NCI-H1048 (cell line): ENCODE measurements around the gene AMMECR1L.
"Not testable (repeated sequence)": the region's sequence is repeated elsewhere in the genome, so short reads cannot be mapped to it uniquely, and the experiment has no call there.

Experiments
- DNase-seq: peaks from one replicate; lab custom pipeline; 2025; lab: John Stamatoyannopoulos, UW

The AMMECR1L gene

GRCh38 chr2:127885780-127886592 lies at the start of gene AMMECR1L:
TSS of gene AMMECR1L (minus strand) at chr2:127885956. CDS start at chr2:127874234, 11,722 bp downstream.
- DNase-seq: not testable (repeated sequence)

- no peak for DNase-seq
Measured at GRCh38 chr2:127935337-127935736, 49.6 kb upstream of the AMMECR1L start.

DNA sequence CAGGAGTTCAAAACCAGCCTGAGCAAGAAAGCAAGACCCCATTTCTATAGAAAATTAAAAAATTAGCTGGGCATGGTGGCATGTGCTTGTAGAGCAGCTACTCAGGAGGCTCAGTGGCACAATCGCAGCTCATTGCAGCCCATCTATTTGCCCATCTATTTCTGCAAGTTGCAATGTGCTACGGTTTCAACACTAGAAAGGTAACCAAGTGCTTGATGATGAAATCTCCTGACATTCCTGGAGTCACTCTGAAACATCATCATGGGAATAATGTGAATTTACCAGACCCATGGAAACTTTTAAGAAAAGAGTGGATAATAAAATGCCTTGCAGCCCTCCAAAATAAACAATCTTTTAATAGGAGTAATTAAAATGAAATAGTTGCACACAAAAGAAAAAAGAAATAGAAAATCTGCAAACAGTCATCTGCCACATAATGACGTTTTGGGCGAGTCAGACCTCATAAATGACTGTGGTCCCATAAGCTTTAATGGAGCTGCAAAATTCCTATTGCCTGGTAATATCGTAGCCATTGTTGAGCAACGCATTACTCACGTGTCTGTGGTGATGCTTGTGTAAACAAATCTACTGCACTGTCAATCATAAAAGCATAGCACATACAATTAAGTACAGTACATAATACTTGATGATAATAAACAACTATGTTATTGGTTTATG lies 46.6 kb upstream of the AMMECR1L start:
- no peak for DNase-seq

DNA sequence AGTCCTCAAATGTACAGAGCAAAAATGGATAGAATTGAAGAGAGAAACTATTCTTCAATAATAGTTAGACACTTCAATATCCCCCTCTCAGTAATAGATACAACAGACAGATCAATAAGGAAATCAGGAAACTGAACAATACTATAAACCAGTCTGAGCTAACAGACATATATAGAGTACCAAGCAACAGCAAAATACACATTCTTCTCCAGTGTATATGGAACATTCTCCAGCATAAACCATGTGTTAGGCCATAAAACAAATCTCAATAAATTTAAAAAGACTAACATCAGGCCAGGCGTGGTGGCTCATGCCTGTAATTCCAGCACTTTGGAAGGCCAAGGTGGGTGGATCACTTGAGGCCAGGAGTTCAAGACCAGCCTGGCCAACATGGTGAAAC lies 43.7 kb upstream of the AMMECR1L start:
- DNase-seq: no peak

GRCh38 chr2:127927384-127927783 lies 41.6 kb upstream of the AMMECR1L start:
- DNase-seq: no peak

- DNase-seq: no peak
Measured at GRCh38 chr2:127917916-127918315, 32.2 kb upstream of the AMMECR1L start.

GRCh38 chr2:127913808-127914457 lies 28.2 kb upstream of the AMMECR1L start:
- DNase-seq: no peak

- DNase-seq: no peak
Measured at GRCh38 chr2:127911737-127912136, 26.0 kb upstream of the AMMECR1L start.

DNA sequence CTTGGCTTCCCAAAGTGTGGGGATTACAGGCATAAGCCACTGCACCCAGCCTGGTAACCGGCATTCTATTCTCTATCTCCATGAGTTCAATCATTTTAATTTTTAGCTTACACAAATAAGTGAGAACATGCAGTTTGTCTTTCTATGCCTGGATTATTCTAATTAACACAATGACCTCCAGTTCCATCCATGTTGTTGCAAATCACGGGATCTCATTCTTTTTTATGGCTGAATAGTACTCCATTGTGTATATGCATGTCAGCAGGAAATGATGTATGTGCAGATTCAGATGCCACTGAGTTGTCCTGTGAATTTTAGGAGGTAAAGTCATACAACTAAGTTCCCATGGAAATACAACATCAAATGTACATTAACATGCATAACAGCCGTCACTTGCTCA lies 24.7 kb upstream of the AMMECR1L start:
- no peak for DNase-seq

DNA sequence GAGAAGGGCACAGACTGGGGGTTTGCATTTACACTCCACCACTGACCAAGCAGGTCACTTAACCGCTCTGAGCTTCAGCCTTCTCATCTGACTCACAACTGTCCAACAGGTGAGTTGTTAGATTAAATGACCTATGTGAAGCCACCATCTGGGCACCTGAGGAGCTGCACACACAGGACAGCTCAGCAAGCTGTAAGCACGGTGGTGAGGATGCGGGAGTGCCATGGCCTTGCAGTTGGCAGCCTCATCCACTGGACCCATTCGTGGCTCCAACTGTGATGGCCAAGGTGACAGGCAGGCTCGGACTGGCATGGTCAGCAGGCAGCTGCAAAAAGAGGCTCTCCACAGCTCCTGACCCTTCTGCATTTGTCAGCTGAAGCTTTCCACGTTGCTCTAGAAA lies 23.3 kb upstream of the AMMECR1L start:
- no peak for DNase-seq

DNA sequence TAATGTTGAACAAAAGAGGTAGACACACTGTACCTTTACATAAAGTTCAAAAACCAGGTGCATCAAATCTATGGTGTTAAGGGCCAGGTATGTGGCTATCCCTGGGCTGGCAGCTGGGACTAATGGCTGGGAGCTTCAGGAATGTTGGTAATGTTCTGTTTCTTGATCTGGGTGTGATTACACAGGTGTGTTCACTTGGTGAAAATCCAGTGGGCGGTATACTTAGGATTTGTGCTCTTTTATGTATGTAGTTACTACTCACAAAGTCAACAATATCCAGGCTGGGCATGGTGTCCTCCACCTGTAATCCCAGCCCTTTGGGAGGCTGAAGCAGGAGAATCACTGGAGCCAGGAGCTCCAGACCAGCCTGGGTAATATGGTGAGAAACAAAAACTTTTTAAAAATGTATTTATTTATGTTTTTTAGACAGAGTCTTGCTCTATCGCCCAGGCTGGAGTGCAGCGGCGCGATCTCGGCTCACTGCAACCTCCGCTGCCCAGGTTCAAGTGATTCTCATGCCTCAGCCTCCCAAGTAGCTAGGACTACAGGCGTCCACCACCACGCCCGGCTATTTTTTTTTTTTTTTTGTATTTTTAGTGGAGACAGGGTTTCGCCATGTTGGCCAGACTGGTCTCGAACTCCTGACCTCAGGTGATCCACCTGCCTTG lies 22.1 kb upstream of the AMMECR1L start:
- DNase-seq: not testable (repeated sequence)

GRCh38 chr2:127906206-127906926 lies 20.6 kb upstream of the AMMECR1L start:
- DNase-seq: no peak

DNA sequence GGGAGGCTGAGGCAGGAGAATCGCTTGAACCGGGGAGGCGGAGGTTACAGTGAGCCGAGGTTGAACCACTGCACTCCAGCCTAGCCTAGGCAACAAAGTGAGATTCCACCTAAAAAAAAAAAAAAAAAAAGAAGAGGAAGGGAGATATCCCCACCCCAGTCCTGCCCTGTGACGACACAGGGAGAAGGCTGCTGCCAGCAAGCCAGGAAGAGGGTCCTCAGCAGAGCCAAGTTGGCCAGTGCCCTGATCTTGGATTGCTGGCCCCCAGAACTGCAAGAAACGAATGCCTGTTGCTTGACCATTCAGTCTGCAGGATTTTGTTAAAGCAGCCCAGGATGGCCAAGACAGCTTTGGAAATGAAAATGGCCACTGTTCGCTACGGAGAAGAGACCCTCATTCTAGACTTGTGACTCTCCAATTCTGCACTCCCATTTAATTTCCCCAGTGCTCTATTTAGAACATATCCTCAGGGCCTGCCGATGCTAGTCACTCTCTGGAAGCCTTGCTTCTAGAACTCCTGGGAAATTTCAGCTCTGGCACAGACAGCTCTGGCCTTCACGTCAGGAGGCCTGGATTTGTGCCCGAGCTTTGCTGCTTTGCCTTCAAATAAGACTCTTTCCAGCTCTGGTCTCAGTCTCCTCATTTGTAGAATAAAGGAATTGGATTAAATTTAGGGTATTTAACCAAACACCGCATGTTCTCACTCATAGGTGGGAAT lies 15.7 kb upstream of the AMMECR1L start:
- no peak for DNase-seq

GRCh38 chr2:127897531-127898211 lies 11.9 kb upstream of the AMMECR1L start:
- no peak for DNase-seq

DNA sequence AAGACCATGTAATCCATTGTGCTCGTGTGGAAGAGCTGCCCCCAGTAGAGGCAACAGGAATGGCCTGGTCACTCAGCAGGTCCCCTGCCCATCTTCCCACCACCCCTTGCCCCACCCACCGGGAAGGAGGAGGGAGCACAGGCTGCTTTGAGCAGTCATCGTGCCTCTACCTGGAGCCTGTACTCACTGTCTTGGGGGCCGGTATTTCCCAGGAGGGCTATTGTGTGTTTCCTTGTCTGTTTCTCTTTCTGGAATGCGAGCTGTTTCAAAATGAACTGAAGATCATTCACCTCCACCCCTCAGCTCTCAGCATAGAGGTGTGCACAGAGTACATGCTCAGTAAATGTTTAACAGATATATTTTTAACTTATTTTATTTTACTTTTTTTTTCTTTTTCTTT lies 7.7 kb upstream of the AMMECR1L start:
- no peak for DNase-seq

GRCh38 chr2:127893033-127893432 lies 7.3 kb upstream of the AMMECR1L start:
- no peak for DNase-seq

DNA sequence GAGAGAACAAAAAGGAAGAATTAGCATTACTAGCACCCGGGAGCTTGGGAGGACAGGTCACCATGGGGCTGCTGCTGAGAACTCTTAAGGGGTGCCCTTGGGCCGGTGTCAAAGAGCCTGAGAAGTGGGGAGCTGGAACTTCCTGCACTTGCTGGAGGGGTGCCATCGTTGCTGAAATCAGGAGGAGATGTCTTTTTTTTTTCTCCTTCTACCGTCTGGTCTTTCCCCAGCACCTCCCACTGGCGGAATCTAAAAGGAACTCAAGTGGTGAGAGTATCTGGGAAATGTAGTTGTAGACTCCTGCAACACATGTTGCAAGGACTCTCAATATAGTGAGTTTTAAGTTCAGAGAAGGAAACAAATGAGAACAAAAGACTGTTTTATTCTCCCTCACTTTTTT lies 6.1 kb upstream of the AMMECR1L start:
- DNase-seq: no peak

GRCh38 chr2:127890756-127891155 lies 5.0 kb upstream of the AMMECR1L start:
- not testable (repeated sequence) for DNase-seq

DNA sequence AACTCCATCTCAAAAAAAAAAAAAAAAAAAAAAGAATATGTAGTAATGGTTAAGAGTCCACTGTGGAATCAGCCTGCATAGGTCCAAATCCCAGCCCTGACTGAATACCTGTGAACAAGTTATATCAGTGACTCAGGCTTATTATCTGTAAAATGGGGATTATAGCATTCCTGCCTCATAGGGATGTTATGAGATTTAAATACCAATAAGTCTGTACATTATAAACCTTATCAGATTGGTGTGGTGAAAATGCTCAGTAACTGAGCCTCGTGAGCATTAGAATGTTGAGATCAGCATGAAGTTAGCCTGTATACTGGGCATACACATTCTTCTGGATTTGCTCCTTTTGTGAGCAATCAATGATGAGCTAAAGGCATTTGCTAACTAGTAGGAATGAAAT lies 3.0 kb upstream of the AMMECR1L start:
- no peak for DNase-seq

- no peak for DNase-seq
Measured at GRCh38 chr2:127887776-127888130, 2.0 kb upstream of the AMMECR1L start.
